Measurements from ENCODE around the gene TMEM131L. TPM values are rescaled to one million over a fixed set of nuclear protein-coding genes. Genes with fewer than 3 reads are reported as not detected.

Gene TMEM131L
- polyA plus RNA-seq, 3 donors: 11.2 to 58.3 (median 26.0) TPM

DNA sequence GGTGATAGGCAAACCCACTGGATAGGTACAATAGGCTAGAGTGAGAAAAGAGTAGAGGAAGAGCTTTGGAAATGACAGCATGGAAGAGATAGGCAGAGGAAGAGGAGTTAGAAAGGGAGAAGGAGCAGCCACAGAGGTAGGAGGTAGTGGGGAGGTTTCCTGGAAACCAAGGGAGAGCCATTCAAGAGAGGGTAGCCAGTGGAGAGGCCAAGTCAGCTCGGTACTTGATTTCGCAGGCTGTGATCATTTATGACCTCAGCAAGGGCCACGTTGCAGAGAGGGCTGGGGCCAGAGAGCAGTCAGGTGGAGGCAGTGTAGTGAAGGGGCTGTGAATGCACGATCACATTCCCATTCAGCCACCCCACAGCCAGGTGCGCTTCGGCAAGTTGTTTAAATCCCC, 76.0 kb downstream of the TMEM131L start:
- H3K27me3 Mint-ChIP-seq (ENCODE audit: low read depth in 3 of 3): peaks cover 0 to 2% (median 0%) of the 10 kb centered on the region in 3 donors
- Histone ChIP-seq H3K4me2 (replicated peaks; ENCODE audit: extremely low read depth, low read length, poor library complexity, severe bottlenecking) (no peak overlapping the region), H3K9ac (ENCODE audit: insufficient read depth, low read length, poor library complexity, severe bottlenecking) (no peak overlapping the region), H3K27ac (ENCODE audit: low read depth in 1 of 2, low read length in 2 of 2) (no peak overlapping the region), H4K20me1 (ENCODE audit: insufficient read depth, low read length) (peaks cover 100% of the 10 kb centered on the region), H3K4me3 (replicated peaks in 1 of 3; ENCODE audit: low read depth in 2 of 3, low read length in 3 of 3) (no peak overlapping the region), H3K9me3 (replicated peaks in 1 of 2; ENCODE audit: control insufficient read depth in 1 of 2, insufficient read depth in 1 of 2, low read length in 2 of 2) (no peaks in the 10 kb centered on the region), H3K36me3 (replicated peaks in 1 of 2; ENCODE audit: control insufficient read depth in 1 of 2, insufficient read depth in 2 of 2, low read length in 2 of 2) (peaks cover 3 to 64% of the 10 kb centered on the region in 2 donors), H3K79me2 (ENCODE audit: insufficient read depth, low read length) (peaks cover 93% of the 10 kb centered on the region), H3K4me1 (ENCODE audit: control insufficient read depth in 1 of 2, insufficient read depth in 2 of 2, low read length in 2 of 2) (no peaks in the 10 kb centered on the region), H3K27me3 (ENCODE audit: control insufficient read depth in 2 of 2, insufficient read depth in 2 of 2, low read length in 2 of 2) (no peaks in the 10 kb centered on the region), H2AFZ (ENCODE audit: insufficient read depth, low read depth, low read length, poor library complexity, severe bottlenecking) (no peak overlapping the region)
- H3K4me1 Mint-ChIP-seq: peaks cover 11% of the 10 kb centered on the region
- 100% methylated on average over 2 of the region's 6 CpGs for WGBS (ENCODE audit: insufficient coverage)
- no peak overlapping the region for H3K4me3 Mint-ChIP-seq
- intact Hi-C loops (cut with micrococcal nuclease): no loop called here
- no peak for DNase-seq
- H3K9me3 Mint-ChIP-seq: no peaks in the 10 kb centered on the region
- no peak for TF ChIP-seq CTCF (IDR thresholded peaks at IDR 0.05)
- H3K36me3 Mint-ChIP-seq: peaks cover 23 to 46% of the 10 kb centered on the region in 2 donors
- peak overlapping the region in 2 of 7 donors; percentile 0 to 32 for H3K27ac Mint-ChIP-seq

DNA sequence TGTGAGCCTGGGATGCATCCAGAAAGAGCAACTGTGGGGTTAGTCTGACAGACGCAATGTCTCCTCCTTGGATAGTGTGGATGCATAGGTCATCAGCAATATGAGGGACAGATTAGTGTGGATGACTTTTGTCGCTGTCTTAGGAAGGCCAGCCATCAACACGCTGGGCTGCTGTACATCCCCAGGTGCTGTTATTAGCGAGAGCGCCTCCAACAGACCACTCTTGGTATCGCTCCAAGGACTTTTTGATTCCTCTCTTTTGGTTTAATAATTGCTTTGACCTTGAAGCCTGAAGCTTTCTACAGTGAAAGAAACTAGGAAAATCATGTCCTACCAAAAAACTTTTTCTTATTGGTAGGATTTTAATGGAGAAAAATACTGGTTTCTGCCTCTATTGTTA, 76.7 kb downstream of the TMEM131L start:
- Histone ChIP-seq H4K20me1 (ENCODE audit: insufficient read depth, low read length) (peaks cover 100% of the 10 kb centered on the region), H3K4me2 (replicated peaks; ENCODE audit: extremely low read depth, low read length, poor library complexity, severe bottlenecking) (no peak overlapping the region), H3K27ac (ENCODE audit: low read depth in 1 of 2, low read length in 2 of 2) (no peak overlapping the region), H3K79me2 (ENCODE audit: insufficient read depth, low read length) (peaks cover 93% of the 10 kb centered on the region), H2AFZ (ENCODE audit: insufficient read depth, low read depth, low read length, poor library complexity, severe bottlenecking) (no peak overlapping the region), H3K36me3 (replicated peaks in 1 of 2; ENCODE audit: control insufficient read depth in 1 of 2, insufficient read depth in 2 of 2, low read length in 2 of 2) (peaks cover 3 to 60% of the 10 kb centered on the region in 2 donors), H3K4me3 (replicated peaks in 1 of 3; ENCODE audit: low read depth in 2 of 3, low read length in 3 of 3) (no peak overlapping the region), H3K27me3 (ENCODE audit: control insufficient read depth in 2 of 2, insufficient read depth in 2 of 2, low read length in 2 of 2) (no peaks in the 10 kb centered on the region), H3K9ac (ENCODE audit: insufficient read depth, low read length, poor library complexity, severe bottlenecking) (no peak overlapping the region), H3K9me3 (replicated peaks in 1 of 2; ENCODE audit: control insufficient read depth in 1 of 2, insufficient read depth in 1 of 2, low read length in 2 of 2) (no peaks in the 10 kb centered on the region), H3K4me1 (ENCODE audit: control insufficient read depth in 1 of 2, insufficient read depth in 2 of 2, low read length in 2 of 2) (no peaks in the 10 kb centered on the region)
- peak overlapping the region in 1 of 7 donors; percentile 61 for H3K27ac Mint-ChIP-seq
- H3K4me3 Mint-ChIP-seq: no peak overlapping the region
- H3K36me3 Mint-ChIP-seq: peaks cover 24 to 49% of the 10 kb centered on the region in 2 donors
- peaks cover 0 to 2% (median 0%) of the 10 kb centered on the region in 3 donors for H3K27me3 Mint-ChIP-seq (ENCODE audit: low read depth in 3 of 3)
- H3K4me1 Mint-ChIP-seq: peaks cover 10% of the 10 kb centered on the region
- DNase-seq: no peak
- WGBS (ENCODE audit: insufficient coverage): 95% methylated on average over 5 of the region's 6 CpGs
- no peaks in the 10 kb centered on the region for H3K9me3 Mint-ChIP-seq
- intact Hi-C loops (cut with micrococcal nuclease): no loop called here
- peak; percentile 49 for TF ChIP-seq CTCF (IDR thresholded peaks at IDR 0.05)

Data from CD14-positive monocyte (primary cell).